GM18520 (cell line): ENCODE data around the gene PRKG1.

ENCODE experiments used
- ATAC-seq: cut with Tn5 transposase; IDR thresholded peaks from one replicate; pipeline ENCODE4 v1.9.1; 2021; ENCODE audit not compliant: unreplicated experiment

Gene PRKG1

DNA sequence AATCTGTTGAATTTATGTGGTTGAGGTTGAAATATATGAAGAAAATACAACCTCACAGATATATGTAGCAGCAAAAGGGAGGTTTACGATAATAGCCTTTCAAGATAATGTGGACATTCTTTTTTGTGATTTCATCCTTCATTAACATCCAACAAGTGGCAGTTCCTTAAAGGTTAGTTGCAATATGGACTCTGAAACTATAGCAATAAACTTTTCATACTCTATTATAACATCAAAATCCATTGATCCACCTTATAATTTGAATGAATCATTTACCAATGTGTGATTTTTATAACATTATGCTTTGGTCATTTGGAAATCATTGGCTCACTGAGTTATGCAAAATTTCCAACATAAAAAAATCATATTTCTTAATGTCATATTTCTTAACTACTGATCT is 825.9 kb downstream of the PRKG1 start:
- ATAC-seq = no peak

DNA sequence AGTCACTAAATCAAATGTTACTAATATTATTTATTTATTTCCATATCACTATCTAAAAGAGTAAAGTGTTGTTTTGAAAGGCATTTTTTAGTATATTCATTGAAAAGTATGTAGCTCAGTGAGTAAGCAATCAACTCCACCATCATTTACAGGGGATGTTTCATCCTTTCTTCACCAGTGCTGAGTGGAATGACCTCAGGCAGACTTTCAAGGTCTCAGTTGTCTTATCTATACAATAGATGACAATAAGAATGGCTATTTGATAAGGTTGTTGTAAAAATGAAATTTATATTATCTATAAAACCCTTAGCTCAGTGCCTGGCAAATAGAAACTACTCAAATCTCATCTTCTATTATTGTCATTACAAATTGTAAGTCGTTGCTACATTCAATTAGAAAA is 829.4 kb downstream of the PRKG1 start:
- ATAC-seq = no peak

DNA sequence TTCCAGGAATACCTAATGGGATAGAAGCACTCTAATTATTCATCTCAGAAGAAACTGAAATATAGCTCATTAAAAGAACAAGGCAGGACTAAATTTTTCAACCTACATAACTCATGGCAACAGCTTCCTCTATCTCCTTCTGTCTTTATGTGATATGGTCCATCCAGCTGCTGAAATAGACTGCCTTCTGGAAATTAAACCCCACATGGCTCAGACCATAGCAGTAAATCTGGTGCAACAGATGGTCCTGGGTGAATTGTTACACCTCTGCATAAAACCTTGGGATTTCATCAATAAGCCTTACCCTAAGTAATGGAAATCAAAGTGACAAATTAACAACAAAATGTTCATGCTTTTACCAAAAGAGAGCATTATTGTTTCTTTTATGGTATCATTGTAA is 830.7 kb downstream of the PRKG1 start:
- no peak for ATAC-seq

DNA sequence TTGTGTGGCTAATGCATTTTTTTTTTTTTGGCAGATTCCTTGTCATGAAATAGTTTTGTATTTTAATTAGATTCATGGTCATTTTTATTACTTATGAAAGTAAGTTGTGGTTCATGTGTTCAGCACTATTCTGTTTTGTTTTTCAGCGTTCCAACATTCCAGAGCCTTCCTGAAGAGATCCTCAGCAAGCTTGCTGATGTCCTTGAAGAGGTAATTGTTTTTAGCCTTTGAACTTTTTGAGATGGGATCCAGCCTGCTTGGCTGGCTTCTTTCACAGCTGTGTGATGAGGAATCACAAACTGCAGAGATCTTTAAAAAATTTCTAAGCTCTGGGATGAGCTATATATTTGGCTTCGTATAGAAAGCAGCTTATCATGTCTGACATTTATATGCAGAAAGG is 833.1 kb downstream of the PRKG1 start:
- no peak for ATAC-seq

DNA sequence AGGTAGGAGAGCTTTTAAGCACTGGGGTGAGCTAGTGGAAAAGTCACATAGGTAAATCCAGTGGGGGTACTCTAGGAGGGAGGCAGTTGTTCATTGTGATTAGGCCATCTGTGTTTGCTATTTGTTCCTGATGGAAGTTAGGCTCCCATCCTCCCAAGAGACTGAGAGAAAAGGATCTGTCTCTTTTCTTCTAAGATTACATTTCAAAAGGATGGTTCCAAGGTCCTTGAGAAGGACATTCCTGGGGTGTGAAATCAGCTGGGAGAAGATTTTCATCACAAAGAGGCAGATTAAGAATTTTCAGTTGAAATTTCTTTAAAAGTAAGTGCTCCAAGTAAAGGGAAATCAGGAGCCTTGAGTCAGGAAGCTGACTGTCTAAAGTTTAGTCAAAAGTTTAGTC is 835.9 kb downstream of the PRKG1 start:
- no peak for ATAC-seq

DNA sequence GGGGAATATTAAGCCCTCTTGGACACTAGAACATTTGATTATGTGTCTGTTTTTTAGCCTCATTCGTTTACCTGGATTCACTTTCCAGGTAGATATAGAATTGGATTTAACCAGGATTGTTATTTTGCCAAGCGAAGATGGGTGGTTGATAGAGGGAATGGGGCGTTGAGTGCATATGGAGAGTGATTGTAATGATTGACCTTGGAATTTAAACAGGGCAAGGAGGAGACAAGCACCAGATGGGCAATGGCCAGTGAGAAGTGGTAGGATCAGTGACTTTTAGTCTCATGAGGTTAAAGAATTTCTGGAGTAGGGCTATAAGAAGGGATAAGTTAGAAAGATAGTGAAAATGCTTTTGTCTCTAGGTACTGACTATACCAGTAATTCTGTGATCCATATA is 836.3 kb downstream of the PRKG1 start:
- ATAC-seq = no peak

DNA sequence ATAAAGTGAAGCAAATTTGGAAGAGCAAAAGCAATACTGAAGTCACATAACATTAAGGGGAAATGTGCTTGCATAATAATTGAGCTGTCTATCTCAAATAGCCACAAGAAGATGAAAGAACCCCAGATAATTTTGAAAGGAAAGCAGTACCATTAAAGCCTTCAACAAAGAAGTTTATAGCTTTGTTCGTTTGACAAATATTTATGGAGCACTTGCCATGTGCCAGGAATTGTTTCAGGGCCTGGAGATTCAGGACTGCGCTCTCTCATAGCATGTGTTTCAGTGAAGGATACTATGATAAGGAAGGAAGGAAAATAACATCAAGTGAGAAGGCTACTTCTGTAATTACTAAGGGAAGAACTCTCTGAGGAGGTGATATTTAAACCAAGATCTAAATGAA is 837.4 kb downstream of the PRKG1 start:
- ATAC-seq = no peak

- ATAC-seq = no peak
Observed at GRCh38 chr10:51915031-51915542, 840.8 kb downstream of the PRKG1 start.

DNA sequence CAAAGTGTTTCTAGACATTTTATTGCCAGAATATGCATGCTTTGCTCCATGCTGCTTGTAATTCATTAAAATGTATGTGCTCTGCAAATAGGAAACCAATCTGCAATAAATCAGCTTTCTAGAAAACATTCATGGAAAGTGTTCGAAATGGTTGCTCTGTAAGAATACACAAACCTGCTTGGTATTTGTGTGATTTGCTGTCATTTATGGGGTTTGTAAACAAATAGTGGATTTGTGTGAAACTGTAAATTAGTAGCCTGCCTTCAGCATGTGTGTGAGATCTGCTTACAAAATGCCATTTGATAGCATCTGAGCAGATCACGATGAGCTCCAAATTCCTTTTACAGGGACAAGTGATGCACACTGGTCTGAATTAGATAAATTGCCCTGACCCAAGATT is 844.2 kb downstream of the PRKG1 start:
- no peak for ATAC-seq

DNA sequence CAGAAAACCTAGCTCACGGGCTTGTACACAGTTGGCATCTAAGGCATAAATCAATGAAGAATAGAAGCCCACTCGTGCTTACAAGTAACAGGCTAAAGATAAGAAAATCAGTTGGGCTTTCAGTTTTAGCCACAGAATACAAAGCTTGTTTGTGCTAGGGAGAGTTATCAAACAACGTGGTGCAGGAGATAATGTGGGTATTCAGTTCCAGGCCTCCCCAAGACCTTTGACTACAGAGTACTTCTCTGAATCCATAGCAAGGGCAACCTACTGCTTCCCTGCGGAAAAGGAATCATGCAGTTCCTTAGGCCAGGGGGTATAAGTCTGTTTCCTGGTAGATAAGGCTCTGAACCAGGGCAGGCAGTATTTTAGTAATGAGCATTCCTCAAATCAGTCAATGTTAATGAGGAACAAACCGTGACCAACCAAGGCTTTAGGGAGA is 844.6 kb downstream of the PRKG1 start:
- ATAC-seq = no peak

GRCh38 chr10:51920672-51921071 is 846.4 kb downstream of the PRKG1 start:
- ATAC-seq = no peak

- ATAC-seq = no peak
Observed at GRCh38 chr10:51924359-51924758, 850.1 kb downstream of the PRKG1 start.

GRCh38 chr10:51926337-51926736 is 852.0 kb downstream of the PRKG1 start:
- ATAC-seq = no peak

DNA sequence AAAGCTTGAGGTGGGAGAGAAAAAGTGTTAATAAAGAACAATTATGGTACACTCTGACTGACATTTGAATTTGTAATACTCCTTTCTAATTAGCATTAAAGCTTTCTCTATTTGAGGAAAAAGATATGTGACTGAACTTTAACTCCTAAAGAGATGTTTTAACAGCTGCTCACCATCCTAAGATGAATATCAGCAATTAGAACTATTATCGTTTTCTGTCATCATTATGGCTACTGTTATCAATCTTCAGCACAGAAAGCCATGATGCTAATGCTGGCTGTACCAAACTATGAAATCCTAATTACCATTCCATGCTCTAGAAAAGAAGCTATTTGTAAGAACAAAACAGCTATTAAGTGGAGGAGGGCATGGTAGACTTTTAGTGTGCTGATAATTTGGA is 853.9 kb downstream of the PRKG1 start:
- no peak for ATAC-seq

DNA sequence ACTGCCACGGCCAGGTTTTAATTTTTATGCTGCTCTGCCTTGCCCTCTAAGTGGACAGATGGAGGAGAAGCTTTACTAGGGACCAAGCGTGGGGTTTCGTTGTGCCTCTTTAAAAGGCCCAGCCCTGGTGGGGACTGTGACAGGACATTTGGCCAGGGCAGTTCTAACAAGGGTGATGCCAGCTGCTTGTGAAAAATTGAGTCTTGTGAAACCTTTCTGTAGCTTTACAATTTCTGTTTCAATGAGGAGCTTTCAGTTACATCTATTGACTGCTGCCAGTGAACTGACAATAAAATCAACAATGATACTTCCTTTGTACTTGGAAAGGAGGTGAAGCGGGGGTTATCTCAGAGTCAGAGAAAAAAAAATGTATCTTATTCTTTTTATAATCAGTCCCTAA is 858.2 kb downstream of the PRKG1 start:
- no peak for ATAC-seq

DNA sequence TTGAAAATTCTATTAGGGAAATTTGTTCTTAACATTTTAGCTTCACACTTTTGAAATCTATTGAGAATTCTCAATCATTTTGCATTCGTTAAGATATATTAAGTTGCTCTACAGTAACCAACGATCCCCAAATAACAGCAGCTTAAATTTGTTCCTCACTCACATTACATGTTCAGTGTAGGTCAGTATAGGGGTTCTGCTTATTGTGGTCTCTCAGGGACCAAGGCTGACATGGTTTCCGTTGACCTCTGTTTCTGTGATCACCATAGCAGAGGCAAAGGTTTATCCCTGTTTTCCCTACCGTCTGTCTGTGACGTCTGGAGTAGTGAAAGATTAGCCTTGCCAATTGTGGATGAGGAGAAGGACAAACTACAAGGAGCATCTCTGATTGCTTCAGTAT is 860.1 kb downstream of the PRKG1 start:
- no peak for ATAC-seq

GRCh38 chr10:51935341-51935740 is 861.1 kb downstream of the PRKG1 start:
- no peak for ATAC-seq

- no peak for ATAC-seq
Observed at GRCh38 chr10:51937308-51938140, 863.2 kb downstream of the PRKG1 start.

GRCh38 chr10:51950371-51950995 is 876.2 kb downstream of the PRKG1 start:
- ATAC-seq = no peak

DNA sequence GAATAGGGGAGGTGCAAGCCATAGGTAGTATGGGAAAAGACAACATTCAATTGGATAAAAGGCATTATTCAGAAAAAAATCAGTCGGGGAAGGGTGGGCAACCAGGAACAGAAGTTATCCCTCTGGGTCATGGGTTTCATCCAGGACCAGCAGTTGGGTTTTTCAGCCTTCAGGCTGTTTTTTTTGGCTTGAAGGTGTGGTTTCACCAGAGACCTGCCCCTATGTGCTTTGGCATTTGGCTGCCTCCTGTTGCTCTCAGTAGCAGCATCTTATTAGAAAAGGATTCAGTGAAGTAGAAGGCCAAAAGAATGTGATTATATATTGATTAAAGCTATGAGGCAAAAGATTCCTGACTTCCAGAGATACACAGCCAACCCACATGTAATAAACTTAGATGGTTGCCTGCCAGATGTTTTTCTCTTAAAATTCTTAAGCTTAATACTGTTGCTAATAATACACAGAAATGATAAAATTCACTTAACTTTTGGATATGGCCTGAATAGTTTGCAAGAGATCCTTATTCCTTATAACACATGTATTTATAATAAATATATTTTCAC is 876.8 kb downstream of the PRKG1 start:
- ATAC-seq = no peak

DNA sequence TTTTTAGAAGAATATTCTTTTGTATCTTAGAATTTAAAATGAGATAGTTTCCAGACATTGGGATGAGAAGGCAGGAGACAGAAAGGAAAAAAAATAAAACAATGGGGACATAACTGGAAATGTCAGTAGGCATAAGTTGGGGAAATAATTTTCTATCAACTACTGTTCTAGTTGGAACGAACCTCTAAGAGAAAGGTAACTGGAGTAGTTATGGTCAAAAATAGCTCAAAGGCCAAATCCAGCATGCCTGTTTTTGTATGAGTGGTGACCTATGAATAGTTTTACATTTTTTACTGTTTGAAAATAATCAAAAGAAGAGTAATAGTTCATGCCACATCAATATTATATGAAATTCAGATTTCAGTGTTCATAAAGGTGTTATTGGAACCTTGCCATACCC is 877.3 kb downstream of the PRKG1 start:
- no peak for ATAC-seq

DNA sequence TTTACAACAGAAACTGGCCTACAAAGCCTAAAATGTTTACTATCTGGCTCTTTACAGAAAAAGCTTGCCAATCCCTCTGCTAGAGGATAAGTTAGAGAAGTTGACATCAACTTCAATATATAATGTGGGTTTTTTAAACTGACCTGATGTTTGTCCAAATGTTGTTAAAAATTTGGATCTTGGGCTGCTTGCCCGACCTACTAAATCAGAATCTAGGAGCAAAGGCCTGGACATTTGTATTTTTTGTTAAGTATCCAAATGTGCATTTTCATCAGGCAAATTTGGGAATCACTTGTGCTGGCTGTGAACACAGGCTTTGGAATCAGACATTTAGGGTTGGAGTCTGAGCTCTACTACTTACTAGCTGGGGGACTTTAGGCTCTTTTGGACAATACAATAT is 877.8 kb downstream of the PRKG1 start:
- no peak for ATAC-seq
